Right lobe of liver (tissue), 4 donors: ENCODE data around the gene FBXO10.

Experiments
- POLR2A ChIP-seq: fragments of 450-650 bp; IDR thresholded peaks from one replicate; pipeline ENCODE4 v1.6.1; 2017; ENCODE audit warnings: antibody characterized with exemption, mild to moderate bottlenecking
- TF ChIP-seq, protein P1 (sequence below), 4 donors: fragments of 200-600 bp in 3 of 4; fragments of 450-650 bp in 1 of 4; IDR thresholded peaks; one replicate each; pipeline versions ENCODE4 v1.5.1 to v1.8.0; 2016 to 2022; ENCODE audit warnings: antibody characterized with exemption in 4 of 4, mild to moderate bottlenecking in 2 of 4
- donor health status: DM: no; HTN: no; CAD: no.
- donor health status: DM: no; HTN: no; CAD: no.
- donor health status: DM: no; HTN: yes; CAD: no.

DNA sequence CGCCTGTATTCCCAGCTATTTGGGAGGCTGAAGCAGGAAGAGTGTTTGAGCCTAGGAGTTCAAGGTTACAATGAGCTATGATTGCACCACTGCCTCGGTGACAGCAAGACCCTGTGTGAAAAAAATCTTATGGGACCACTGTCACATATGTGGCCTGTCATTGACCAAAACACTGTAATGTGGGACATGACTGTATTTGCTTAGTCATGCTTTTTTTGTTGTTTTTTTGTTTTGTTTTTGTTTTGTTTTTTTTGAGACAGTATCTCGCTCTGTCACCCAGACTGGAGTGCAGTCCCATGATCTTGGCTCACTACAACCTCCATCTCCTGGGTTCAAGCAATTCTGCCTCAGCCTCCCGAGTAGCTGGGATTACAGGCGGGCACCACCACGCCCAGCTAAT lies 76.9 kb downstream of the FBXO10 start:
- TF ChIP-seq, protein P1, sequence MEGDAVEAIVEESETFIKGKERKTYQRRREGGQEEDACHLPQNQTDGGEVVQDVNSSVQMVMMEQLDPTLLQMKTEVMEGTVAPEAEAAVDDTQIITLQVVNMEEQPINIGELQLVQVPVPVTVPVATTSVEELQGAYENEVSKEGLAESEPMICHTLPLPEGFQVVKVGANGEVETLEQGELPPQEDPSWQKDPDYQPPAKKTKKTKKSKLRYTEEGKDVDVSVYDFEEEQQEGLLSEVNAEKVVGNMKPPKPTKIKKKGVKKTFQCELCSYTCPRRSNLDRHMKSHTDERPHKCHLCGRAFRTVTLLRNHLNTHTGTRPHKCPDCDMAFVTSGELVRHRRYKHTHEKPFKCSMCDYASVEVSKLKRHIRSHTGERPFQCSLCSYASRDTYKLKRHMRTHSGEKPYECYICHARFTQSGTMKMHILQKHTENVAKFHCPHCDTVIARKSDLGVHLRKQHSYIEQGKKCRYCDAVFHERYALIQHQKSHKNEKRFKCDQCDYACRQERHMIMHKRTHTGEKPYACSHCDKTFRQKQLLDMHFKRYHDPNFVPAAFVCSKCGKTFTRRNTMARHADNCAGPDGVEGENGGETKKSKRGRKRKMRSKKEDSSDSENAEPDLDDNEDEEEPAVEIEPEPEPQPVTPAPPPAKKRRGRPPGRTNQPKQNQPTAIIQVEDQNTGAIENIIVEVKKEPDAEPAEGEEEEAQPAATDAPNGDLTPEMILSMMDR (IDR thresholded peaks at IDR 0.05): no peak
- TF ChIP-seq POLR2A: no peak
